Activated CD4-positive, alpha-beta T cell treated with anti-CD3 and anti-CD28 coated beads, Interleukin-2, Interleukin-6, amounts not matched to agents 100 ng/mL and 50 ng/mL, durations not matched to agents 16 hours and 8 hours (primary cell): Measurements from ENCODE around the gene SCN5A.

Experiments
- DNase-seq: peaks from one replicate; pipeline ENCODE4 v3.0.0-alpha.2; 2020

Gene SCN5A

DNA sequence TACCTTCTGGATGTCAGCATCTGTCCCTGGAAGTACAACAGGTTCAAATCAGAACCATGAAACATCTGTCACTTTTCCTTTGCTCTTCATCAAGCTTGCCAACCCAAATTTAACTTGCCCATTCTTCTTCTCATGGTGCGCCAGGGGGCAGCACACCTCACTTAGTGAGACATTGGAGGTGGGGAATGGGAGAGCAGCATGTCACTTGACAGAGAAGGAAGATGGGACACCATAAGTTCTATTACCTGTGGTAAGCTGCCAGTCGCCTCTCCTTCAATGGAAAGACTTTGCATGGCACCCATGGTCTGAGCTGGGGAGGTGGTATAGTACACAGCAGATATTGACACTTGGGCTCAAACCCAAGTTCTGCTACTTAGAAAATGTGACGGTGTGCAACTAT, 2.9 kb downstream of the SCN5A start:
- peak; percentile 34 for DNase-seq

DNA sequence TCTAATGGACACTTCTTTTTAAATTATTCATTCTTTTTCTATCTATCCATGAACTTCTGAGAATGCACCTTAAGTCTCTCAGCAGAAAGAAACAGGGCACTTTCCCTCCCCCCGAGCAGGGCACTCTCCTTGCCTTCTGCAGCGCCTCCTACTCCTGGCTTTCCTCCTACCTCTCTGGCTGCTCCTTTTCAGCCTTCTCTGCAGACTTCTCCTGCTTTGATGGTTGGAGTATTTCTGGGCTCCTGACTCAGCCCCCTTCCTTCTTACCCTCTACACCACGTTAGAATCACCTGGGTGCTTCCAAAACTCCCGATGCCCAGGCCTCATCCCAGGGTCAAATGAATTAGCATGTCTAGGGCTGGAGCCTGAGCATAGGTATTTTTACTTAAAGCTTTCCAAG, 3.4 kb downstream of the SCN5A start:
- no peak for DNase-seq

DNA sequence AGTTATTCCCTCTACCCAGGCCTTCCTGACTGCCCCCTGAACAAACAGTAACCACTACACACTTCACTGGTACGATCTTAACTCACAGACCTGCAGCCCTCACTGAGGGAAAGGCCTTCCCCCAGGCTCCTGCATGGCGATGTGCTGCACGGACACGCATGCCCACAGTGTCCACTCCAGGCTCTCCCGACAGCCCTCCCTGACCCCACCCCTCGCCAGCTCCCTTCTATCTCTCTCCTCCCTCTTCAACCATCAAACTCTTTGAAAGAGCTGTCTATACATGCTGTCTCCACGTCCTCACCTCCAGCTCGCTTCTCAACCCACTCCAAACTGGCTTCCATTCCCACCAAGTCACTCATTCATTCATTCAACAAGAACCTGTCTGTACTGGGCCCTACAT, 3.9 kb downstream of the SCN5A start:
- DNase-seq, result no peak

DNA sequence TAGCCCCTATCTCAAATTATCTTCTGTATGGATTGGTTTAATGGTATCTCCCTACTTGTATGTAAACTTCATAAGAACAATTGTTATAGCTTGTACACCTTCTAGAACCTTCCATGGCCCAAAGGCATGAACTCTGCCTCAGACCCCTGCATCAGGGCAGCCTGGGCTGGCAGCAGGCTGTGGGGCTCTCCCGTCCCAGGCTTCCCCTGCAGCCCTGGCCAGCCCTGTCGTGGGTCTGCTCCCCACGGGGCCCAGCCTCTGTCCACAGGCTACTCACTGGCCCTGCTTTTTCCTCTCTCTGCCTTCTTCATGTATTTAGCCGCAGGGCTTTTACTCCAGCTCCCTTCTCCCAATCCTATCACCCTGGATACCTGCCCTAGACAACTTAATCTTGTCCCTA, 4.4 kb downstream of the SCN5A start:
- DNase-seq, result no peak

DNA sequence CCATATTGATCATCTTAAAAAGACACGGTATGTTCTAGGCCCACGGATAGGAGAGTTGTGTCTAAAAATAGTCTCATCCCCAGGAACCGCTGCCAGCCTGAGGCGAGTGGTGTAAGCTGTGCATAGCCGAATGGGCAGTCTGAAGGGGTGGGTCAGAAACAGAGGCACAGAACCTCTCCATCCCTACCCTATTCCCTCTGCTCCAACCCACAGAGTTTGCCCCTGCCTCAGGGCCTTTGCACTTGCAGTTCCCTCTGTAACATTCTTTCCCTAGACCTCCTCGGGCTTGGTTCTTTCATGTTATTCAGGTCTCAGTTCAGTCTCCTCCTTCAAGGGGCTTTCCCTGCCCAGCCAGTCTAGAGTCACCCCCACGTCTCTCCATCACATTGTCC, 4.8 kb downstream of the SCN5A start:
- DNase-seq, result no peak

DNA sequence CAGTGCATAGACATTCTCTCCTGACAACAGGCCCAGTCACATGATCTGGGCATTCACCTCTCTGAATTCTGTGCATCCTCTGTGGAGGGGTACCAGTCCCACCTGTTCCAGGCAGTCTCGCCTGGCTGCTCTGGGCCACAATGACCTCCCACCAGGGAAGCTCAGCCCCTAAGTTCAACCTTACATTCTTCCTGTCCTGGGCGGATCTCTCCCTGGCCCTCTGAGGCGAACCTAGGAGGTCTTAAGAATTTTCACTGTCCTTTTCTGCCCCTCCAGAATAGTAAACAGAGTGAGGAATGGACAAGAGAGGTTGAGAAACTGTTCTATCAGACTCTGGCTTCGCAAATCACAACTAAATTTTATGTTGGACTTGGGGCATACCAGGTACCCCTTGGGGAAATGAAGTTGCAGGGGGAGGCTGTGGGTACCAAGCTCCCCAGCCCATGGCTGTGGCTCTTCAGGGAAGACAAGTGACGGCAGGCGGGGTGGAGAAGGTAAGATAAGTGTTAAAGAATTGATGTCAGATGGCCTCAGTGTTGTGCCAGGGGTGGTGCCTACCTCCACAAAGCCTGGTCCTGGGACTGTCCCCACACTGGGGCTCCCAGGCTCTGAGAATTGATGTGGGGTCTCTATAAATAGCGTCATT, 5.3 kb downstream of the SCN5A start:
- no peak for DNase-seq

DNA sequence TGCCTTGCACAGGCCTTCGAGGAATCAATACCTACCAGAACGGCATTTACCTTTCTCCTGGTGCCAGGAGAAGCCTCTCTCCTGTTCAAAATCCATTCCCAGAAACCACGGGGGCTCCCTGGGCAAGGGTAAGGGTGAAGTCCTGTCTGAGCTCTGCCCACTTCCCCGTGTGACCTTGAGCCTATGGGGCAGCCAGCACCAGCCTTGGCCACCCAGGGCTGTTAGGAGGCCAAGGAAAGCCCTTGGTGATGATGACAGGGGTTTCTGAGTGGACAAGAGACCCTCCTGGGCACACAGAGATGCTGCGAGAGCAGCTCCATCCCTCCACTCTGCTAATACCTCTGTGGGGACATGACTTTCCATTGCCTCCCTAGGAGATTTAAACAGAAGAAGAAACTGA, 5.9 kb downstream of the SCN5A start:
- no peak for DNase-seq

DNA sequence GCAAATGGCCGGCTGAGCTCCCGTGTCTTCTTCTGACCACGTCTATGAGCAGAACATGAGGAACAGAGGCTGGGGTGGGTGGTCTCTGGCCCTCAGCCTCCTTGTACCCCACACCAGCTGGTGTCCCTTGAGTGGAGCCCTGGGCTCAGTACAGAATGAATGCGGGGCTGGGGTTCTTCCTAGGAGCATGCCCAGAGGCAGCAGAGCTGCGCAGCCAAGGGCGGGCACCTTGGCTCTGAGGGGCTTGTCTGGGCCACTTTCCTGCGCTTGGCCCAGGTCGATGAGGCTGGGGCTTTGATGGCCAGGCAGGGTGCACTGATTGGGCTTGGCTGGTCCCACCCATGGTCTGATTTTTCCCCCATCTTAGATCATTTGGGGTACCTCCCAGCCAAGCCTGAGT, 6.4 kb downstream of the SCN5A start:
- DNase-seq, result no peak

DNA sequence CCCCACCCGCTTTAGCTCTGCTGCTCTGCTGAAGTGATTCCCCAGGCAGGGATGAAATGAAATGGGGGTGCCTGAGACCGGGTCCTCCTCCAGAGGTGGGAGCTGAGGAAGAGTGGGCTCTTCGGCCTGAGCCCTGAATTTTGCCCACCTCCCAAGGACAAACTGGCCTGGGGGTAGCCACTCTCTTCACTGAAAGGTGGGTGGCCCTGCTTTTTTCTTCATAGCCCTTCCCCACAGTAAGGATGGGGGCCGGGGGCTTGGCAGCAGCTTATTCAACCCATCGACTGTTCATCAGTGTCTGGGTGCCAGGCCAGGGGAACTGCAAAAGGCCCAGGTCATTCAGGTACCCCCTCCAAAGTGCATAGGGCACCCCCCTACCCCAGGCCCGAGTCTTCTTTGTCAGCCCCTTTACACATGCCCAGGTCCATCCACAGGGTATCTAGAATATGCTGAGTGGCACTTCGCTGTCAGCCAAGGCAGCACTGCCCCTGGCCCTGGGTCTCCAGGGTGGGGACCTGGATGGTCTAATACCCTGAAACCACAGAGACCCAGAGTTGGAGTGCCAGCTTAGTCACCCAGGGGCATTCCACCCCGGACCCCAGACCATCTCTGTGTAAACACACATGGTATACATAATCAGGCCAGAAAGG, 7.9 kb downstream of the SCN5A start:
- no peak for DNase-seq

DNA sequence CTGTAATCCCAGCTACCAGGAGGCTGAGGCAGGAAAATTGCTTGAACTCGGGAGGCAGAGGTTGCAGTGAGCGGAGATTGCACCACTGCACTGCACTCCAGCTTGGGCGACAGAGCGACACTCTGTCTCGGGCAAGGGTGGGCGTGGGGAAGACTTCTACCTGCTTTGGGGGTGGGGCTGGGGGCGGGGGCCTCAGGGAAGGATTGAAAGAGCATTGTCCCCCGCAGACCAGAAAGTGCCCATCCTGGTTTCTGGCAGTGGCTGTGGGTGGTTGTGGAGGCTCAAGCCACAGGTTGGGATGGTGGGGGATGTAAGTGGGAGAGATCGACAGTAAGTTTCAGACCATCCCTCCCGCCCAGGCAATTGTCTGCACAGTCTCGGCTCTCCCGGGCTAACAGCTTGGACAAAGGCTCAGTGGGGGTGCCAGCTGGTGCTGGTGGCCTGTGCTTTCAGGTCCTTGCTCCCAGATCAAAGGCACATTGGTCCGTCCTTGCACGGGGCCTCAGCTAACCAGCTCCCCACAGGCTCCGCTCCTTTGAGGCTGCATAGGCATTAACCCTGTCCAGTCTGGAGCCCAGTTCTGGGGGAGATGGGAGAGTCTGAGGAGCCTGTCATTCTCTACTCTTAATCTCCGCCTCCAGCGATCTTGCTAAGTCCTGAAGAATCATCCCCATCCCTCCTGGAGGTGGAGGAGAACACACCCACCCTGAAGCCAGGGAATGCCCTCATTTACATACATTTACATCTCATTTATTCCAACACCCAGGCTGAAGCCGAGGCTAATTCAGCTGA, 8.6 kb downstream of the SCN5A start:
- DNase-seq, result no peak

DNA sequence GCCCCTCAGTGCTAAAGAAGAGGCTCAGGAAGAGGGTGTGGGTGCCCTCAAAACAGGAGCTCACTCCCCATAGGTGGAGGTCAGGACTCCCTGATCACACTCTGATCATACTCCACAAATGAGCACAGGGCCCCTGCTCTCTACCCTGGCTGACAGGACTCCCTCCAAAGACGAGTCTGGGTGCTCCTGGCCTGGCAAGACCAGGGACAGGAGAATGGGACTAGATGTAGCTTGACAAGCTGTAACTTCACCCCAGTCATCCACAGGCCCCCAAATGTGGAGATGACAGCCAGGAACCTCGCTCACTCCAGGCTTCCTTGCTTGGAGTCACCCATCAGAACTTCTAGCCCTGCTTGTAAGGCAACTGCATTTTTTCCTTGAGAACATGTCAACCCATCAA, 11.1 kb downstream of the SCN5A start:
- DNase-seq, result no peak

DNA sequence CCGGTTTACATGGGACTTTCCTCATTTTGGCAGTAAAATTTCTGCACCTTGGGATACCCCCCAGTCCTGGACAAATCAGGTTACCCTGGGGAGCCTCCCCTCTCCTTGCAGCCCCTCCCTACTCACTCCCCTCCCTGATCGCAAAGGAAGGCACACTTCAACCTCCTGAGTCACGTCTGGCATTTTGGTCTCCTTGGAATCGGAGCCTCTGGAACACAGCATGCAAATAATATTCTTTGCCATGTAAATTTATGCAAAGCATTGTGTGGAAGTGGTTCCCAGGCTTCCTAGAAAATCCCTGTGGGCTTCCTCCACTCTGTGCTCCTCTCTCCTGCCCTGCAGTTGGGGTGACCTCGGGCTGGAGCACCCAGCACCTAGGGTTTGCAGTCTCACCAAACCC, 11.6 kb downstream of the SCN5A start:
- no peak for DNase-seq

DNA sequence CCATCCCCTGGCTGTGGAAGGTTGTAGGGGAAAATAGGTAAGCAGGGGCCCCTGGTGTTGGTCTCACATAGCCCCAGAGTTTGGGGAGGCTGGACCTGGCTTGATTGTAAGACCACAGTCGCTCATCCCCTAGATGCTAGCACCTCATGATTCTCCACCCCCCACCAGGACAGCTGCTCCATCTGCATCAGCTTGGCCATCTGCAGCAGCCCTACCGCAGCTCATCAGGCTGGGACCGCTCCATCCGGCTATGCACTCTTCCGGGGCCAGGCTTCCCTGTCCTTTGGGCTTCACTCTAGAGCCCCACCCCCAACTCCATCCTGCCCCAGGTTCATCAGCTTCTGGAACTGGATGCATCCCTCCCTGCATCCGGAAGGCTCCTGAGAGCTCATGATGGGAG, 12.6 kb downstream of the SCN5A start:
- DNase-seq, result no peak

DNA sequence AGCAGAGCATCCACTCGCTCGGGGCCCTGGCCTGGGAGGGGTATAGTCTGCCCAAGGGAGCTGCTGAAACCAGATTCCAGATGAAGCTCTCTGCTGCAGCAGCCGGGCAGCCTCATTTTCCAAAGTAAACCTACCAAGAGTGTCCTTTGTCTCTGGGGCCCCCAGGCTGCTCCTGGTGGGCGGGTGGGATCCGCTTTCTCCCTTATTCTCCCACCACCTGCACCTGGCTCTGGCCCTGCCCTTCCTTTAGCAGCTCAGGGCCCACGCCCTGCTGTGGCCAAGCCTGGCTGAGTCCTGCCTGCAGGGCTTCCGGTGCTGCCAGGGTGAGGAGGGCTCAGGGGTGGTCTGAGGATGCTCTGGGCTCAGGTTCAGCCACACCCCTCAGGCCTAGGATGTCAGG, 13.0 kb downstream of the SCN5A start:
- DNase-seq, result no peak

DNA sequence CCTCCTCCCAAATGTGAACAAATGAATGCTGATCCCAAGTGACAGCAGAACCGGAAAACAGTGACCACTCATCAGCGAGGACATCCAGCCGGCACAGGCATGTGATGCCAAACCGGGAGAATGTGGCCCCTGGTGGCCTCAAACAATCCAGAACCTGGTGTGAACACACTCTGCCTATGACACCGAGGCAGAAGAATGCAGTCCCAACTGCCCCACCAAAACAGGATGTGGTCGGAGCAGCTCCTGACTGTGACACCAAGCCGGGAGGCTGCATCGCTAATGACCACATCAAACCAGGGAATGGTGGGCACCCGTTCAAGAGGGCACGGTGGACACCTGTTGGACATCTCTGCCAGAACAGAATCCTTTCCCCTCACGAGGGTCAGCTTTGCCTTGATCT, 15.4 kb downstream of the SCN5A start:
- no peak for DNase-seq

DNA sequence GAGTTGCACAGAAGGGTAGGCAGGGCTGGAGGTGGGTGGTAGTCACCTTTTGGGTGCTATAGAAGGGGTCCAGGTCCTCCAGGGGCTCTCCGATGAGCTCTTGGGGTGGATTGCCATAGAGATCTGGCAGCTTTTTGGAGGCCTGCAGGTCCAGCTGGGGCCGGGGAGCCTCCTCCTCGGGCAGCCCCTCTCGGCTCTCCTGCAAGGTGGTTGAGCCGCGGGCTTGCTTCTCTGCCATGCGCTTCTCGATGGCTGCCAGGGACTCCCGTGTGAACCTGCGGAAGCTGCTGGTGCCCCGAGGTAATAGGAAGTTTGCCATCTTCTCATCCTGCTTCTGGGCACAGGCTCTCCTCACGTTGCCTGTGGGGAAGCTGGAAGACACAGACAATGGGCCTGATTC, 16.5 kb downstream of the SCN5A start:
- no peak for DNase-seq

DNA sequence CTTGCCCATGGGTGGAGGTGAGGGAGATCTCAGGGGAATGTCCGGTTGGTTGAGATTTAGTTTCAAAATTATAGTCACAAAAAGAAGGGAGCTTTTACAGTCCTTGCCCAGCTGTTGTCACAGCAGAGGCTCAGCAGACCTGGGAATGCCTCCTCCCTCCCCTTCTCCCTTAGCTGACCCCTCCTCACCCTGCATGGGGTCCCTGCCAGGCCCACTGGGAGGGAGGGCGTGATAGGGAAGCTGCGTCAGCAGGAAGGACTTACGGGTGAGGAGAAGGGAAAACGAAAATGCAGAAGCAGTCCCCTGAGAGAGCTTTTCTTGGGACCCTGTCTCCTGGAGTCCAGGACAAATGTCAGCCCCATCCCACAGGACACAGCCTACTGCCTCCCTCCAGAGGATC, 18.9 kb downstream of the SCN5A start:
- DNase-seq, result no peak

DNA sequence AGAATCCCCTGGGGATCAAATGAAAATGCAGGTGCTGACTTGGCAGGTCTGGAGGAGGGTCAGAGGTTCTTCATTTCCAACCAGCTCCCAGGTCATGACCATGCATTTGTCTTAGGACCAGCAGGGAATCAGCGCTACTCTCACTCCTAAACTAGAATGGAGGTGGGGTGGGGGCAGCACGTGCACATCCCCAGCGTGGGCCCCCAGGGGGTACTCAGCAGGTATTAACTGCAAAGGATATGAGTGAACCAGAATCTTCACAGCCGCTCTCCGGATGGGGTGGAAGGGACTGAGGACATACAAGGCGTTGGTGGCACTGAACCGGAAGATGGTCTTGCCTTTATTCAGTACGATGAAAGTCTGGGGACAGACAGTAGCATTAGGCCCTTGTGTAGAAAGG, 19.4 kb downstream of the SCN5A start:
- DNase-seq, result no peak

DNA sequence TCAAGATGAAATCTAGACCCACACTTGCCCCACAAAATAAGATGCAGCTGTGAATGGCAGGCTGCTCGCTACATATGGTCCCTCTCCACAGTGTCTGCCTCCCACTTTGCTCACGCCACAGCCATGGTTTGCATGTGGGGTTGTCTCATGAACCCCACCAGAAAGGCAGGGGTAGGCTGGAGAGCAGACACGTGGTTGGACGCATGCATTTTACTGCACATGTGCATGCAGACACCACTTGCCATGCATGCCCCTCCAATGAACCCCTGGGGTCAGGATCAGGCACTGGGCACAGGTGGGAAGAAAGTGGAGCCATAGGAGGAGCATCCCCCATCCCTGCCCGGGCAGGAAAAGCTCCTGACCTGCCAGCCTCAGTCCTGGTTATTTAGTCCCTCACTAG, 20.7 kb downstream of the SCN5A start:
- DNase-seq, result no peak

DNA sequence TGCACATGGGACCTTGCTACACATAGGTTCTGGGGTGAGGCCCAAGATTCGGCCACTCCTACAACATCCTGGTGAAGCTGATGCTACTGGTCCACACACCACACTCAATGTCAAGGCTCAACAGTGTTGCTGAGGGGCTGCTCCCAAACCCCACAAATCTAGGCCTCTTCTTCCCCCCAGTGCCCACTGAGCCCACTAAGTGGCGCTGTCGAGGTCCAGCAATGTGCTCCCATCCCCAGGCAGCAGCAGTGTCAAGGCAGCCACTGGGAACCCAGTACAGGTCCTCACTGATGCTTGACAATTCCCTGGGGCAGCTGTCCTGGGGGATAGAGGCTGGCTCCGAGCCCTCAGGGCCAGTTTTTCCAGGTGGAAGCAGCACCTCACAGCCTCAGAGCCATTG, 21.5 kb downstream of the SCN5A start:
- peak; percentile 31 for DNase-seq

DNA sequence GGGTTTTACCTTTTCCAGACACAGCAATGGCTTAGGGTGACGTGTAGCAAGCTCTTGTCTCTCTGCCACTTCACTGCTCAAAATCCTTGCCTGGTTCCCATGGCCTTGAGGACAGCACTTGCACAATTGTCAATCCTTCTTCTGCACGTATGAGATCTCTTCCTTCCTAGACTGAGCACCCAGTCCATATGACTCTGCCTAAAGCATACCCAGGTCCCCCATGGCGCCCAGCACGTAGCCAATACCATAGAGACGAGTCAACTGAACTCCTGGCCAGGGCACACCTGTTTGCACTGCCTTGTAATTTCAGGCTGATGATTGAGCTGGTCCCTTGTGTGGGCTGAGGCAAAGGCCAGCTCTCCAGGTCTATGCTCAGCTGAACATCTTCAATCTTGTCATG, 23.3 kb downstream of the SCN5A start:
- no peak for DNase-seq

DNA sequence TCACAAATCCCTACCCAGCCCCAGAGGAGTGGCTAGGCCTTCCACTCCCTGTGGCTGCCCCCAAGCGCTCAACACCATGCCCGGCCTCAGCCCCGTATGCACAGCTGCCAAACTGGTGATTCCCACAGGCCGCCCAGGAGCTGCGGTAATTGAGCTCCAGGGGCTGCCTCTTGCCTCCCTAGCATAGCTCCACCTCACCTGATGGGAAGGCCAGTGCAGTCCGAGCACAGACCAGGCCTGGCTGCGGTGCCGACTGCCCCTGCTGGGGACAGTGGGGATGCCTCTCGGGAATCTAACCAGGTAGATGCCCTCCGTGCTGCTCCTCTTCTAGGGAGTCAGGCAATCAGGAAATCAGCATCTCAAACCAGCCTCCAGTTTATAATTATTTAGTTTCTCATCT, 25.9 kb downstream of the SCN5A start:
- no peak for DNase-seq

DNA sequence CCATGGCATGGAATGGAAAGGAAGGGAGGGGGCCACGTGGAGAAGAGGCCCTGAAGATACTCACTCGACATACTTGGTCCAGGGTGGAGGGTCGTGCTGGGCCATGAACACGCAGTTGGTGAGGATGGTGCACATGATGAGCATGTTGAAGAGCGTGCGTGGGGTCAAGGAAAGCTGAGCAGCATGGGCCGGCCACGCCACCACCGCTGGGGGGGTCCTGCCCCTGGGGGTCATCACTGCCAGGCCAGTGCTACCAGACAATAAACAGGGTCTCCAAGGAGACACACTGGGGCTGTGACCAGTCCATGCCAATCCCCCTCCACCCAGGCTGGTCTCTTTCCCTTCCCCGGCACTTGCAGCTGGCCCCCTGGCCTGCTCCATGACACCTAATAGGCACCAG, 27.2 kb downstream of the SCN5A start:
- DNase-seq, result no peak

DNA sequence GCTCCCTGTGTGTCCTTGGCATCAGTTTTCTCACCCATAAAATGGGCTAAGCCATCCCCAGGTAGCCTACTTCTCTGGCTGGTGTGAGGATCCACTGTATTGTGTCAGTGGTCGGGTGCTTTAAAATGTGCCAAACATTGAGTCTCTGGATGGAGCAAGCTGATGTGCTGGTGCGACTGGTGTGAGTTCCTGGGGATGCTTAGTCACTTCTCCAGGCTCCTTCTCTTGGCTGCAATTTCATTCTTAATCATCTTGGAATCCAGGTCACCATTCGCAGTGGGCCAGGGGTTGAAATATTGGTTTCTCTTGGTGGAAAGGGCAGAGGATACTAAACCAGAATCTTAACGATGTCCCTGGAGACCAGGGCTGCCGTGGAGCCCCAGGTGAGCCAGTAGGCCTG, 29.3 kb downstream of the SCN5A start:
- DNase-seq, result no peak

DNA sequence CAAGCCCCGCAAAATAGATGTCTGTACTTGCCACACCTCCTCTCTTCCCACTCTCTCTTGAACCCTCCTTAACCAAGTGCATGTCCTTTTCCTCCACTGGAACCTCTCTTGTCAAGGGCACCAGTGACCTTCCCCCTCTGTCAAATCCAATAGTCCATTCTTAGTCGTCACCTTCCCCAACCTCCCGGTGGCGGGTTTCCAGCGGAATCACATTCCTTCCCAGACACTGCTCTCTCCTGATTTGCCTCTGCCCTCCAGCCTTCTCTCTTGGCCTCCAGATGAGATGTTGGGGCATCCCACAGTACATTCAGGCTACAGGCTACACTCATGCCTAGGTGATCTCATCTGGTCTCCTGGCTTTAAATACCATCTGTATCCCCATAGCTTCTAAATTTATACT, 31.1 kb downstream of the SCN5A start:
- no peak for DNase-seq
